HG03460 (cell line): ENCODE results near the gene SMG6.
"Not testable (repeated sequence)": the region's sequence is repeated elsewhere in the genome, so short reads cannot be mapped to it uniquely, and the experiment has no call there.

Experiments
- ATAC-seq: cut with Tn5 transposase; IDR thresholded peaks from one replicate; pipeline ENCODE4 v1.9.1; 2021; ENCODE audit not compliant: unreplicated experiment

Gene SMG6

DNA sequence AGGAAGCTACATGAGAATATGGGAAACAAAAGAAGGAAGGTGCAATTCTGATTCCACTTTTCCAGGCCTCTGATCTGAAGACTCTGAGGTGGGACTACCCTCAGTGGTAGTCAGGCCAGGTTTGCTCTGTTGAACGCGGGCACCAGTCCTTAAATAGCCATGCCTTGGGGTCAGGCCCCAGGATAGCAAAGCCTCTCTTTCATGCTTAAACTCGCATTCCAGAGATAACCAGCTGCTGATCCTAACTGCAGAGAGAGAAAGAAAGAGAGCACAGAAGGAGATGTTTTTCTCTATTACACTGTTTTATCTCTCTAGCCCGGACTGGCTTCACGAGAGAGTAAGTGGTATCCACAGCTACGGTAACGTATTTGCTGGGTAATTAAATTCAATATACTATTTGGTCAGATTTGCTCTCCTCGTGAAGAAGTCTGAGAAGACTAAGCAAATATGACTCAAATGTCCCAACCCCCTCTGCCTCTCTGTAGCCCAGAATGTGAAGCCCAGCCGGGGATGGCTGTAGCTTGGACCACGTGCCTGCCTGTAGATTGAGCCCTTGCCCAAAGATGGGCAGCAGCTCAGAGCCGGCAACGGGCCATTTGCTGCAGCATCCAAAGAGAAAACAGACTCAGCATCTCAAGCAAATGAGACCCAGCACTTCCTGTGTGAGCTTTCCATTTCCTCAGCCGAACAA, 122.2 kb downstream of the SMG6 start:
- no peak for ATAC-seq

GRCh38 chr17:2180768-2181167, 122.8 kb downstream of the SMG6 start:
- ATAC-seq = no peak

DNA sequence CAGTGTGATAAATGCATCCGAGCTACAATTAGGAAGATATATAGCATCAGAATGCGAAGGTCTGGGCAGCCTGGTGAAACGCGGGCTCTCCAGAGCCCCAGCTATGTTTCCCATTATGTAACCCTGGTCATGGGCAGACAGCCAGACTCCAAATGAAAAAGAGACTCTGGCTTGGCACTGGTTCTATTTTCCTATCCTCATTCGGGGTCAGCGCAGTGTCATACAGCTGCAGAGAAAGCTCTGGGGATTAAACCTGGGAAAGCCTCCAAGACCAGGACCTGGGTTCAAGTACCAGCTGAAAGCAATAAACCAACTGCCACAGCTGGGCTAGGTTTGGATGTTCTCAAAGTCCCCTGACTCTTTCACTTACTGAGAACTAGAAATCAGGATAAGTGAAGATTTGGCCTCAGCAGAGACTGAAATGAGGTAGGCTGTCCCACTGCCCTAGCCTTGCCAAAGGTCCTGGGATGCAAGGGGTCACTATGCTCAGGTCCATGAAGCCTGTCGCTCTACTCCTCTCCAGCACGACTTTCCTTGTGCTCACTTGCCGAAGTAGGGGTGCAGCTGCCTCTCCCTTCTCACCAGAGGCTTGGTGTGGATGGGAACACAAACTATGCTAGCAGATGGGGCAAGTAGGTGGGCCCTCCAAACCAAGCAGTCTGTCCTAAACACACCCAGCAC, 123.8 kb downstream of the SMG6 start:
- no peak for ATAC-seq

DNA sequence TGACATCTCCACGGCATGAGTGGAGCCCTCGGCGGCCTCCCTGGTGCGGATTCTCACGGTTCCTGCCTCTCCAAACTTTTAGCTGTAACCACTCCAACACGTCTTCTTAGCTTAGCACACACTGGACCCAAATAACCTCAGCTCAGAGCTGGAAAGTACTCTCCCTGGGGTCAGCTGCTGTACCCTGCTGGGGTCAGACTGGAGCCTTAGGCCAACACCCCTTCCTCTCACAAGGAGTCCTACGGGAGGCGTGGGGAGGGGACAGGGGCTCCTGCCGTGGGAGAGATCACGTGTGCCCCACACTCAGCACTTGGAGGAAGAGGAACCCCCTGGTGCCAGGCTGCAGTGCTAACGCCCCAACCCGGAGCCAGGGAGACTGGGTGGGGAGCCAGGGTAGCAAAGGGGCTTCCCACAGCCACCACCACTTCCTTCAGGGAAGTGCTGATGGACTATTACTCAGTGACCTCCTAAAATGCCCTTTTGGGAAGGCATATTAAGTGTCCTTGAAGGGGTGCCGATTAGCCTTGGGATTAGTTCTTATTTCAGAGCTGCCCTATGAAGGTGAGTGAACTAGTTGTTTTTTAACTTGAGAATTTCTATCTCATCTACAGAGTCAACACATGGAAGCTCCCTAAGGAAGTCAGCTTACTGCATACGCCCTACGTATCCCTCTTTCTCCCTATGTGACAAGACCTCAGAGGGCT, 124.6 kb downstream of the SMG6 start:
- no peak for ATAC-seq

- ATAC-seq = no peak
Observed at GRCh38 chr17:2177235-2177811, 126.3 kb downstream of the SMG6 start.

DNA sequence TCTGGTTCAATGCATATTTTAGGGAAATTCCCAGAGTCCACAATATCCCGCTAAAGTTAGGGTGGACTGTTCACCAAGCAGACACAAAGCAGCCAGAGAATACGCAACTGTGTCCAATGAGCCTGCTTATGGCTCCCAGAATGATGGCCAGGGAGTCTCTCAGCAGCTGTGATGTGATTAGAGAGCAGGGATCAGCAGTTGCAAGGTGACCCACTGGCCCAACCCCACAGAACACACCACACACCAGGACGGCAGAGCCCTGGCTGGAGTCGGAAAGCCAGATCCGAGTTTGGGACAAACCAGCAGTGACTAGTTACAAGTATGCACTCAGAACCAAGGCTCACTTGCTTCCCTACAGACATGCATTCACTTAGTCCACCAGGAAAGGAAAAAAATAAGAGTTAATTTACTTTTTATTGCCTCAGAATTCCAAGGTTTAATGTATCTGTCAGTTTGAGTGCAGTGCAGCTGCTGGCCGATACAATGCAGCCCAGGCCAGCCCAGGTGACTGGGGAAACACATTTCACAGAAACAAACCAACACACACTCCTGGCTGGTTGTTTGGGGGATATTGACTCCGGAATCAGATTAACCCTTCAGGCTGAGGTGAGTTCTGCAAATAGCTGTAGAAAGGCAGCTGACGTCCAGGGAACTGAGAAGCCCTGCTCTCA, 127.0 kb downstream of the SMG6 start:
- no peak for ATAC-seq

GRCh38 chr17:2175294-2175628, 128.3 kb downstream of the SMG6 start:
- ATAC-seq = no peak

GRCh38 chr17:2174468-2175293, 128.9 kb downstream of the SMG6 start:
- no peak for ATAC-seq

GRCh38 chr17:2174014-2174413, 129.6 kb downstream of the SMG6 start:
- no peak for ATAC-seq

- no peak for ATAC-seq
Observed at GRCh38 chr17:2172999-2173398, 130.6 kb downstream of the SMG6 start.

- no peak for ATAC-seq
Observed at GRCh38 chr17:2172077-2172851, 131.3 kb downstream of the SMG6 start.

DNA sequence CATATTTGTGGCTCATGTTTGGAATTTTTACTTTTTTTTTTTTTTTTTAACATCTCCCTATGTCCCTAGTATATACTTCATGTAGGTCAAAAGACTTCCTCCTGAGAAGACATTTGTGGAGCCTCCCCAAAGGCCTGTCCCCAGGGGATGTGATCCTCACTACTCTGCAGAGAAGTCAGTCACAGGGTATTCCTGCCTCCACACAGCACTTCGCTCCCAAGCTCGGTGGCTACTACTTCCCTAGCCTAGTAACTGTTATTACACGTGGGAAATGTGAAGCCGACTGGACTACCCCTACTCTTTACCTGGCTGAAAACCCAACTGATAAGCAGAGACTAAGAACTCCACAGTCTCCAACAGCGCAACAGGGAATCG, 131.9 kb downstream of the SMG6 start:
- no peak for ATAC-seq

- ATAC-seq = no peak
Observed at GRCh38 chr17:2170023-2170422, 133.6 kb downstream of the SMG6 start.

DNA sequence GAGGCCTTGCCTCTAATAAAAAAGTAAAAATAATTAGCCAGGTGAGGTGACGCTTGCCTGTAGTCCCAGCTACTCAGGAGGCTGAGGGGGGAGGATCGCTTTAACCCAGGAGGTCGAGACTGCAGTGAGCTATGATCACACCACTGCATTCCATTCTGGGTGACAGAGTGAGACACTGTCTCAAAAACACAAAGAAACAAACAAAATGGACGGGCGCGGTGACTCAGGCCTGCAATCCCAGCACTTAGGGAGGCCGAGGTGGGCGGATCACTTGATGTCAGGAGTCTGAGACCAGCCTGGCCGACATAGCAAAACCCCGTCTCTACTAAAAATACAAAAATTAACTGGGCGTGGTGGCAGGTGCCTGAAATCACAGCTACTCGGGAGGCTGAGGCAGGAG, 137.9 kb downstream of the SMG6 start:
- ATAC-seq = not testable (repeated sequence)

- no peak for ATAC-seq
Observed at GRCh38 chr17:2158396-2158780, 145.2 kb downstream of the SMG6 start.

DNA sequence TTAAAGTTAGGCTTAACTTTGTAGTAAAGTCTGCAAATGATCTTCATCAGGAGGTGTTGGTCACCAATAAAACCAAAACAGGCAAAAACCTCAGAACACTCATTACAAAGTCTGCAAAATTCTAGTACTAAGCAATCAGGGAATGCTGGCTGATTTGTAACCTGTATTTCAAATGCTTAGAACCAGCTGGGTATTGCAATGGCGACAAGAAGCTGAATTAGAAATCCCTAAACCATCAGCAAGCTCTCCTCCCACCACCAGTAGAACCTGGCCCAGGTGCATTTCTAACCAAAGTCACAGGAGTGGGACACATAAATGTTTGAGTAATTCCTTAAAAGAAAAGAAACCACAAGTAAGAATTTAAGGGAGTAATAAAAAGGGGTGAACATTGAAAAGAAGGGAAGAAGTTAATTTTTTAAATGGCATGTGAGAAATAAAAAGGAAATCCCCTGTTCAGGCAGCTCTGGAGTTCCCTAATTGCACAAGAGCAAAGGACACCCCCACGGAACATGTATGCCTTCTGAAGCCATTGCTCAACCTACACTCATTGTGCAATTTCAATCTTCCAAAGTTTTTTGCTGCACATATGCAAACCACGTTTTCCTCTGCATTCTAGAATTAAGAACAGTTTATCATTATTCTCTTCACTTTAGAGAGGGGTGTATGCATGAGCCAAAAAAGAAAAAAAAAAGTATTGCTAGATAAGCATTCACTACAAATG, 145.8 kb downstream of the SMG6 start:
- no peak for ATAC-seq

- no peak for ATAC-seq
Observed at GRCh38 chr17:2157081-2157480, 146.5 kb downstream of the SMG6 start.

DNA sequence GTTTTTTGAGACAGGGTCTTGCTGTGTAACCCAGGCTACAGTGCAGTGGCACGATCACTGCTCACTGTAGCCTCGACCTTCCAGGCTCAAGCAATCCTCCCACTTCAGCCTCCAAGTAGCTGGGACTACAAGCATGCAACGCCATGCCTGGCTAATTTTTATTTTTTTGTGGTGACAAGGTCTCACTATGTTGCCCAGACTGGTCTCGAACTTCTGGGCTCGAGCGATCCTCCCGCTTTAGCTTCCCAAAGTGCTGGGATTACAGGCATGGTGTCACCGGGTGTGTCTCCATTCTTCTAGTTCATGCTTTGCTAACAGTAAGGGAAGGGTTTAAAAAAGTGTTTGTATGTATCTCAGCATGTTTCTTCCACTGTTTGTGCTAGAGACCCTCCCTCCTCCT, 146.9 kb downstream of the SMG6 start:
- no peak for ATAC-seq

- no peak for ATAC-seq
Observed at GRCh38 chr17:2155573-2155972, 148.0 kb downstream of the SMG6 start.
